HuH-7 (cell line): ENCODE measurements around the gene NEK8.
"Not testable (repeated sequence)": the region's sequence is repeated elsewhere in the genome, so short reads cannot be mapped to it uniquely, and the experiment has no call there.

Source experiments
- DNase-seq: peaks from one replicate; pipeline ENCODE4 v3.0.0; 2011; ENCODE audit warnings: low spot score

Gene NEK8

DNA sequence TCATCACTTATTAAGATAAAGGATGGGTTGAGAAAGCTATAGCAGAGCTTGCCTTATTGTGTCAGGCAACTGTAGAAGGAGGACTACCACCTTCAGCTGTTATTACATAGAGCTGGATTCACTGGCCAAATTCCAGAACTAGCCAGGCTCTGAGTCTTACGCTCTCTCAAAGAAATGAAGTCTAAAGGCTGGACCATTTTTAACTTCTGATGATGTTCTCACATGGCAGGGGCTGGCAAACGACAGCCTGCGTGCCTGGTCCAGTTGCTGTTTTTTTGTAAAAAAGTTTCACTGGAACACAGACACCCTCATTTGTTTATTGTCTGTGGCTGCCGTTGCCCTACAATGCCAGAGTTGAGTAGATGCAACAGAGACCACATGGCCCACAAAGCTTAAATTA lies 36.5 kb downstream of the NEK8 start:
- no peak for DNase-seq

DNA sequence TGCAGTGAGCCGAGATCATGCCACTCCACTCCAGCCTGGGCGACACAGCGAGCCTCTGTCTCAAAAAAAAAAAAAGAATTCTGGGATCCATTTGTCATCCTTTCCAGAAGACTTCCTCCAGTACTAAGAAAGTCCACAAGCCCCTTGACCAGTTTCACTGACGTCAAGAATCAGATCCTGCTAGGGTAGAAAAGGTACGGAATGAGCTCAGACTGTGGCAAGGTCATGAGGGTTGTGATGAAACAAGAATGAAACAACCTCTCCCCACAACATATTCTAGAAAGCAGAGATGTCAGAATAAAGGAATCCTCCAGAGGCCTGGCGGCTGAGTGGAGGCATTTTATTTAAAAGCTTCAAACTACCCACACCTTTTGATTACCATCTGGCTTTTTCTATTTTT lies 45.1 kb downstream of the NEK8 start:
- DNase-seq = no peak

DNA sequence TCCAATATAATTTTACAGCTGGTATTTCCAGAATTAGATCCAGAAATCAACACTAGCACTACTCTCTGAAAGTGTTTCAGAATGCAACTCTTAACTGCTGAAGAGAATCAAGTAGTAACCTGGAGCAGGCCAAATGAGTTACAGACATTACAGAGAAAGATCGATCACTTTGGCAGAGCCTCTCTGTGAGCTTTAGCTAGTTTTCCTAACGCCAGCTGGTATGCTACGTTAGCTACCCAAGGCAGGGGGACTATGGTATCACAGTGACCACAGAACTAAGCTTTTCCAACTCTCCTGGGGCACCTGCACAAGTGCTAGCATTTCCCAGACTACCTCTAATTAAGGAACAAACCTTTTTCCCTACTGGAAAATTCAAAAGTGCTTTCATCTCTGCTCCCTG lies 45.6 kb downstream of the NEK8 start:
- DNase-seq = no peak

DNA sequence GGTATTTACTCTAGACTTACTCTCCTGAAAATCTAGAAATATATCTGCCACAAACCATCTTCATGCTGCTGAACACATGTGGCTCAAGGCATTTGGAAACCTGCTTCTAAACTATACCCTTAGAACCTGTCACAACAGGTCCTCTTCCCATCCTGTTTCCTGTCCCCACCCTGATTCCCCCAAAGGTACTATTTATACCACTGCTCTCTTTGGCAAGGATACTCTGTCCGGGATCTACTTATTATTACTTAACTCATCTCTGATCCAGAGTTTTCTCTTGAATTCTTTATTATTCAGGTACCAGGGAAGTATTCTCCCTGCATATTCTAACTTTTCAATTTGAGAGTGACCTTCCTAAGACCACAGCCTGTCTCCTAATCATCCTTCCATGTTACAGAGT lies 48.6 kb downstream of the NEK8 start:
- DNase-seq = no peak

DNA sequence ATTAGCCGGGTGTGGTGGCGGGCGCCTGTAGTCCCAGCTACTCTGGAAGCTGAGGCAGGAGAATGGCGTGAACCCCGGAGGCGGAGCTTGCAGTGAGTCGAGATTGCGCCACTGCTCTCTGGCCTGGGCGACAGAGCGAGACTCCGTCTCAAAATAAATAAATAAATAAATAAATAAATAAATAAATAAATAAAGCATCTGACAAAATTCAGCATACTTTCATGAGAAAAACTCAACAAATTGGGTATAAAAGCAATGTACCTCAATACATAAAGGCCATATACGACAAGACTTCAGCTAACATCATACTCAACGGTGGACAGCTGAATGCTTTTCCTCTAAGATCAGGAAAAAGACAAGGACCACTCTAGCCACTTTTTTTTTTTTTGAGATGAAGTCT lies 51.0 kb downstream of the NEK8 start:
- DNase-seq = not testable (repeated sequence)

DNA sequence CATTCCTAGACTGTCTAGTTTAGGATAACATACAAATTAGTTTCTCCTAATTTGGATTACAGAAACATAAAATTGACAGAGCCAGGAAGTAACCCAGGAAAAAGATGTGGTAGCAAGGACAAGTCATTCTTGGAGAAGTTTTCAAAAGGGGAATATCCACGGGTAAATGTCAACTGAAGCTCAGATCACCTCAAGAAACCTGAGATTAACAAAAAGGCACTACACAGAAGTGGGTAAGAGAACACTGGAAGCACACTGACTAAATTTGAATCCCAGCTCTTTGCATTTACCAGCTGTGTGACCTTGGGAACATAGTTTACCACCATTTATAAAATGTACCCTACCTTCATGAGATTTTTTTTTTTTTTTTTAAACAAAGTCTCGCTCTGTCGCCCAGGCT lies 54.6 kb downstream of the NEK8 start:
- no peak for DNase-seq

DNA sequence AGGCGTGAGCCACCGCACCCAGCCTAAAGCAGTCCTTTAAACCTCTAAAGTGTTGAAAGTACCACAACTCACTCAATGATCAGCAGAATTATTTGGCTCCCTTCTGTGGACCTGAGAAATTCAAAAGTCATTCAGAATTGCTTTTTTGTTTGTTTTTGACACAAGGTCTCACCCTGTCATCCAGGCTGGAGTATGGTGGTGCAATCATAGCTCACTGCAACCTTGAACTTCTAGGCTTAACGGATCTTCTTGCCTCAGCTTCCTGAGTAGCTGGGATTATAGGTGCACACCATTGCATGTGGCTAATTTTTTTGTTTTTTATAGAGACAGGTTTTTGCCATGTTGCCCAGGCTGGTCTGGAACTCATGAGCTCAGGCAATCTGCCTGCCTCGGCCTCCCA lies 59.5 kb downstream of the NEK8 start:
- no peak for DNase-seq
